HepG2 (cell line): ENCODE data around the gene DCUN1D3. TPM values are rescaled to one million over a fixed set of nuclear protein-coding genes. Genes with fewer than 3 reads are reported as not detected.

Source experiments
- AGO2 ChIP-seq: fragments of 200-400 bp; formaldehyde crosslinking; optimal IDR thresholded peaks from 2 replicates; pipeline ENCODE3; 2017; ENCODE audit warnings: mild to moderate bottlenecking, low read depth, low read length, moderate library complexity
- PCBP1 ChIP-seq: fragments of 200-400 bp; formaldehyde crosslinking; IDR thresholded peaks from 2 replicates; pipeline ENCODE4 v1.6.1; 2017; ENCODE audit warnings: mild to moderate bottlenecking, low read depth, low read length, borderline replicate concordance
- RERE ChIP-seq: IDR thresholded peaks from 2 replicates; pipeline ENCODE4 v1.6.1; 2016; ENCODE audit warnings: low read depth, missing genetic modification reagents, missing compliant biosample characterization
- SP4 ChIP-seq: sonication (generic); formaldehyde crosslinking; IDR thresholded peaks from 2 replicates; pipeline ENCODE4 v1.8.1; 2023; ENCODE audit warnings: mild to moderate bottlenecking, missing genetic modification reagents
- TFDP2 ChIP-seq: sonication (generic); formaldehyde crosslinking; IDR thresholded peaks from 2 replicates; pipeline ENCODE4 v1.4.0; 2020; ENCODE audit warnings: missing genetic modification reagents
- ZBTB40 ChIP-seq, 2 experiments: fragments of 450-650 bp in 1 of 2; sonication (generic) in 1 of 2; formaldehyde crosslinking in 1 of 2; IDR thresholded peaks; 2 replicates each; pipeline versions ENCODE4 v1.6.1 to v1.8.0; 2016 to 2022; ENCODE audit warnings: antibody characterized with exemption in 1 of 2, mild to moderate bottlenecking in 1 of 2, missing genetic modification reagents in 1 of 2
- ZNF251 ChIP-seq: sonication (generic); formaldehyde crosslinking; IDR thresholded peaks from 2 replicates; pipeline ENCODE4 v1.9.0; 2021; ENCODE audit warnings: mild to moderate bottlenecking, missing genetic modification reagents
- ZNF33A ChIP-seq: sonication (generic); formaldehyde crosslinking; IDR thresholded peaks from 2 replicates; pipeline ENCODE4 v1.5.1; 2020; ENCODE audit warnings: missing genetic modification reagents, mild to moderate bottlenecking, moderate library complexity, borderline replicate concordance
- ZNF768 ChIP-seq: sonication (generic); formaldehyde crosslinking; IDR thresholded peaks from 2 replicates; pipeline ENCODE4 v1.4.0; 2020; ENCODE audit warnings: missing genetic modification reagents
- polyA plus RNA-seq, 8 experiments: library from polyadenylated mRNA; depleted of rRNA in 3 of 8; stranded (reverse) in 7 of 8; unstranded in 1 of 8; fragments of >200 nt; fragmentation: Illumina TruSeq in 4 of 8; extraction: Trizol in 4 of 8; gene quantifications; 2 replicates each; pipeline versions ENCODE4 v1.2.1 to v1.2.3, GENCODE V29; 2011 to 2016; ENCODE audit warnings: low read depth in 4 of 8, missing spikeins in 1 of 8, mixed read lengths in 1 of 8; ENCODE audit not compliant: insufficient read depth in 1 of 8
- total RNA-seq, 5 experiments: library from RNA; depleted of rRNA; stranded (reverse); fragments of >200 nt; fragmentation: Illumina TruSeq; extraction: Trizol; gene quantifications; 2 replicates each; pipeline ENCODE4 v1.2.3, GENCODE V29; 2016; ENCODE audit warnings: low read depth in 1 of 5

DCUN1D3 gene
- total and polyA plus RNA-seq, 2 of the 13 experiments (the other 11 are each of a cell fraction or from before 2014, with no cell fraction given), result 5.0 to 19.3 TPM

- TF ChIP-seq ZBTB40 (IDR thresholded peaks at IDR 0.05), result no peak
- peak; percentile 80 for TF ChIP-seq ZBTB40 (CRISPR knock-in tag; IDR thresholded peaks at IDR 0.05)
- no peak for TF ChIP-seq ZNF251 (CRISPR knock-in tag)
- no peak for TF ChIP-seq ZNF33A
- no peak for TF ChIP-seq RERE (CRISPR knock-in tag)
- peak; percentile 65 for TF ChIP-seq SP4 (CRISPR knock-in tag)
- peak; percentile 82 for TF ChIP-seq TFDP2 (CRISPR knock-in tag)
- peak; percentile 95 for TF ChIP-seq AGO2
- peak; percentile 75; the same call in 1 of the 2 replicates for TF ChIP-seq ZNF768 (CRISPR knock-in tag)
- peak; percentile 88; the same call in 1 of the 2 replicates for TF ChIP-seq PCBP1
These were observed at the start of gene DCUN1D3, which contains the start of gene LYRM1 (continued) for GRCh38 chr16:20900299-20901067.
